Pons (tissue), 1 donor: Measurements from ENCODE around the gene KCNIP3.
"Not testable (repeated sequence)": the region's sequence is repeated elsewhere in the genome, so short reads cannot be mapped to it uniquely, and the experiment has no call there.

Experiments
- DNase-seq: peaks from one replicate; pipeline ENCODE4 v3.0.0-alpha.2; 2016; ENCODE audit warnings: low spot score

KCNIP3 gene

GRCh38 chr2:95384854-95385569 is 87.9 kb downstream of the KCNIP3 start:
- no peak for DNase-seq

- DNase-seq, result no peak
These were observed 88.4 kb downstream of the KCNIP3 start for GRCh38 chr2:95385570-95385984.

GRCh38 chr2:95386031-95386430 is 88.9 kb downstream of the KCNIP3 start:
- DNase-seq, result no peak

GRCh38 chr2:95387358-95387757 is 90.2 kb downstream of the KCNIP3 start:
- DNase-seq, result no peak

GRCh38 chr2:95388091-95388692 is 91.0 kb downstream of the KCNIP3 start:
- DNase-seq, result no peak

- DNase-seq, result no peak
These were observed 91.7 kb downstream of the KCNIP3 start for GRCh38 chr2:95388856-95389244.

- DNase-seq, result peak; percentile 17
These were observed 92.3 kb downstream of the KCNIP3 start for GRCh38 chr2:95389245-95390119.

- no peak for DNase-seq
These were observed 93.2 kb downstream of the KCNIP3 start for GRCh38 chr2:95390272-95390880.

- no peak for DNase-seq
These were observed 93.8 kb downstream of the KCNIP3 start for GRCh38 chr2:95390881-95391321.

GRCh38 chr2:95391641-95392310 is 94.6 kb downstream of the KCNIP3 start:
- DNase-seq, result no peak

- DNase-seq, result no peak
These were observed 95.2 kb downstream of the KCNIP3 start for GRCh38 chr2:95392320-95392719.

- DNase-seq, result no peak
These were observed 95.7 kb downstream of the KCNIP3 start for GRCh38 chr2:95392730-95393455.

- DNase-seq, result no peak
These were observed 96.8 kb downstream of the KCNIP3 start for GRCh38 chr2:95393901-95394300.

- DNase-seq, result no peak
These were observed 101.9 kb downstream of the KCNIP3 start for GRCh38 chr2:95399061-95399460.

- no peak for DNase-seq
These were observed 104.3 kb downstream of the KCNIP3 start for GRCh38 chr2:95401480-95401879.

- DNase-seq, result not testable (repeated sequence)
These were observed 104.8 kb downstream of the KCNIP3 start for GRCh38 chr2:95402004-95402369.

GRCh38 chr2:95402370-95403203 is 105.4 kb downstream of the KCNIP3 start, which contains the start of gene FAHD2A:
Gene FAHD2A, plus strand, starts transcription at chr2:95402708. Its CDS starts 2,851 bp downstream, at chr2:95405559.
- peak; percentile 89 for DNase-seq

- DNase-seq, result peak; percentile 52
These were observed 106.1 kb downstream of the KCNIP3 start for GRCh38 chr2:95403204-95403721.

- not testable (repeated sequence) for DNase-seq
These were observed 106.7 kb downstream of the KCNIP3 start for GRCh38 chr2:95403824-95404223.

GRCh38 chr2:95404676-95405075 is 107.5 kb downstream of the KCNIP3 start:
- DNase-seq, result not testable (repeated sequence)
